Osteocyte (in vitro differentiated cells): Measurements from ENCODE around the gene AVPR2. TPM values are rescaled to one million over a fixed set of nuclear protein-coding genes. Genes with fewer than 3 reads are reported as not detected.

Experiments
- DNase-seq: peaks from one replicate; pipeline ENCODE4 v3.0.0; 2021; ENCODE audit warnings: mixed read lengths; ENCODE audit not compliant: unreplicated experiment; ENCODE audit errors: extremely low spot score
- H3K27ac Mint-ChIP-seq: one replicate; pipeline ENCODE4 v1.8.0; 2021; ENCODE audit warnings: mild to moderate bottlenecking, mixed read lengths; ENCODE audit not compliant: unreplicated experiment
- H3K27me3 Mint-ChIP-seq: one replicate; pipeline ENCODE4 v1.8.0; 2021; ENCODE audit warnings: mixed read lengths; ENCODE audit not compliant: unreplicated experiment
- H3K36me3 Mint-ChIP-seq: one replicate; pipeline ENCODE4 v1.8.0; 2021; ENCODE audit warnings: mixed read lengths; ENCODE audit not compliant: unreplicated experiment
- H3K4me1 Mint-ChIP-seq: one replicate; pipeline ENCODE4 v1.8.0; 2021; ENCODE audit warnings: mixed read lengths; ENCODE audit not compliant: unreplicated experiment
- H3K4me3 Mint-ChIP-seq: one replicate; pipeline ENCODE4 v1.8.0; 2021; ENCODE audit warnings: mild to moderate bottlenecking, moderate library complexity, mixed read lengths; ENCODE audit not compliant: unreplicated experiment
- H3K9me3 Mint-ChIP-seq: one replicate; pipeline ENCODE4 v1.8.0; 2021; ENCODE audit warnings: mixed read lengths; ENCODE audit not compliant: unreplicated experiment
- CTCF ChIP-seq: fragments of 200-600 bp; sonication (generic); IDR thresholded peaks from 2 replicates; pipeline ENCODE4 v1.5.0; 2021; ENCODE audit warnings: antibody characterized with exemption, mild to moderate bottlenecking, moderate library complexity
- total RNA-seq: library from RNA; stranded (reverse); gene quantifications from 2 replicates; pipeline ENCODE4 v1.2.1, GENCODE V29; 2021

The AVPR2 gene
- total RNA-seq, 1 donor from 2014 or later = not detected

GRCh38 chrX:153865685-153866084, 38.8 kb upstream of the AVPR2 start:
- H3K27me3 Mint-ChIP-seq = no peaks in the 10 kb centered on the region
- TF ChIP-seq CTCF = no peak
- DNase-seq = no peak

DNA sequence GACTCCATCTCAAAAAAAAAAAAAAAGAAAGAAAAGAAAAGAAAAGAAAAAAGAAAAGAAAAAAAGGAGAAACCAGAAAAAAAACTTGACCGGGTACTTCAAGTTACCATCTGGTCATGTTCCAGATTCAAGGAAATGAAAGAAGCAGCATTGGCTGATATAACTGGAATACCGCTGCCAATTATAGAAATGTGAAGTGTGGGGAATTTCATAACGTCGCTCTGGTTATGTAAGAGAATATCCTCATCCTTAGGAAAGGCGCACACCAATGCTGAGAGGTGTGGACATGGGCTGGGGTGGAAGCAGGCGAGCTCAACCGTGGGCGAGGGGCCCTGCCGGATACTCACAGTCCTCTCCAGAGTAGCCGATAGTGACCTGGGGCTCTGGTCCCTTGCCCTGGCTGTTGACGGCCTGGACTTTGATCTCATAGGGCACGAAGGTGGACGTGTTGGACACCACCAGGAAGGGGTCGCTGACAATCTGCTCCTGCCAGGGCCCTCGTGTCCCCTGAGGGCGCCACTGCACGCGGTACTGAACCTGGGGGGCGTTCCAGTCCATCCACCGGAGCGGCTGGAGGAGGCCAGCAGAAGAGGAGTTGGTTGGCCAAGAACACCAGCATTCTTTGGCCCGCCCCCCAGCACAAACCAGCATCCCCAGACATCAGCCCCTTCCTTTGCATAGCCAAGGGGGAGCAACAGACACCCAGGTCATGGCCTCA, 38.0 kb upstream of the AVPR2 start:
- Mint-ChIP-seq H3K36me3 (no peaks in the 10 kb centered on the region), H3K9me3 (no peaks in the 10 kb centered on the region), H3K27ac (no peak overlapping the region), H3K27me3 (no peaks in the 10 kb centered on the region), H3K4me1 (no peaks in the 10 kb centered on the region), H3K4me3 (no peak overlapping the region)
- DNase-seq = no peak
- no peak for TF ChIP-seq CTCF

More at GRCh38 chrX:153865685-153866084, 38.8 kb upstream of the AVPR2 start:
- Mint-ChIP-seq H3K4me3 (no peak overlapping the region), H3K9me3 (no peaks in the 10 kb centered on the region), H3K36me3 (no peaks in the 10 kb centered on the region), H3K27ac (no peak overlapping the region), H3K4me1 (no peaks in the 10 kb centered on the region)

DNA sequence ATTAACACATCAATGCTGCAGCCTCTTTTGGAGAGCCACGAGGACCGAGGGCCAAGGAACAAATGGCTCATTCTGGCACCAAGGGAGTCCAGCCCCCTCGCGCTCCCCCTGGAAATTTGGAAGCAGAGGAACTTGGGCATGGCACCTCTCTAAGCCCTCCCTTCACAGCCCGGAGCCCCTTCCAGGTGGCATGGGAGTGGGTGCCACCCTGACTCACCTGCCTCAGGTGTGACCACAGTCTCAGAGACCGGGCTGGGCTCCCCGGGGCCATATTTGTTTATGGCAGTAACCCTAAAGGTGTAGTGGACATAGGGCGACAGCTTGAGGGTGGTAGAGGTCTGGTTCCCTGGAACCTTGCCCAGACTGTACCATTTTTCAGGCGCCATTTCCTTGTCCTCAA, 37.3 kb upstream of the AVPR2 start:
- Mint-ChIP-seq H3K36me3 (no peaks in the 10 kb centered on the region), H3K4me1 (no peaks in the 10 kb centered on the region), H3K9me3 (no peaks in the 10 kb centered on the region), H3K27me3 (no peaks in the 10 kb centered on the region), H3K4me3 (no peak overlapping the region), H3K27ac (no peak overlapping the region)
- no peak for DNase-seq
- TF ChIP-seq CTCF = no peak

- Mint-ChIP-seq H3K36me3 (no peaks in the 10 kb centered on the region), H3K9me3 (no peaks in the 10 kb centered on the region), H3K4me1 (no peaks in the 10 kb centered on the region), H3K27me3 (no peaks in the 10 kb centered on the region), H3K27ac (no peak overlapping the region), H3K4me3 (no peak overlapping the region)
- TF ChIP-seq CTCF = no peak
- DNase-seq = no peak
These were observed 36.8 kb upstream of the AVPR2 start for GRCh38 chrX:153867671-153868070.

- no peaks in the 10 kb centered on the region for H3K9me3 Mint-ChIP-seq
- H3K4me1 Mint-ChIP-seq = no peaks in the 10 kb centered on the region
- no peaks in the 10 kb centered on the region for H3K36me3 Mint-ChIP-seq
- no peak for DNase-seq
- H3K27me3 Mint-ChIP-seq = no peaks in the 10 kb centered on the region
- no peak for TF ChIP-seq CTCF
- no peak overlapping the region for H3K27ac Mint-ChIP-seq
- no peak overlapping the region for H3K4me3 Mint-ChIP-seq
These were observed 35.6 kb upstream of the AVPR2 start for GRCh38 chrX:153868576-153869472.
